ENCODE measurements around the gene MCUR1. TPM values are rescaled to one million over a fixed set of nuclear protein-coding genes. Genes with fewer than 3 reads are reported as not detected.

The MCUR1 gene
- total and polyA plus RNA-seq, 2 of the 13 experiments (the other 11 are each of a cell fraction or from before 2014, with no cell fraction given): 8.0 to 29.6 TPM

DNA sequence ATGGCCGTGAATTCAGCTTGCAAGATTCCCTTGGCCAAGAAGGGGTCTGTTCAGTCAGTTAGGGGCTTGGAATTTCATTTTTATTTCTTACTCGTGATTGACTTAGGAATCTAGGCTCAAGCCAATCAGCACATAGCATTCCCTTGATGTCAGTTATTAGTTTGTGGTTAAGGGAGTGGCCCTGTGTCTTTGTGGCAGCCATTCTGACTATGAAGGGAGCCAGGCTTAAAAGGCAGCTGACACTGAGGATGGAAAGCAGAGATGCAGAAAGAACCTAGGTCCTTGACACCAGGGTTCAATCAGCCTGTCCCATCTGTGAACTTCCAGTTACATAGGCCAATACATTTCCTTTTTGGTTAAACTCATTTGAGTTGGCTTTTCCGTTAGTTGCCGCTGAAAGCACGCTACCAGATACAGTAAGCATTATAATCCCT lies 48.1 kb downstream of the MCUR1 start:
- intact Hi-C loops (cut with micrococcal nuclease; ENCODE audit: unreplicated experiment) (no loop called here), in situ Hi-C loops (cut with HindIII; ENCODE audit: extremely low pct_ligation_motif_present, low pct_unique_long_range_greater_than_20kb) (no loop called here)
- no peaks in the 10 kb centered on the region for H3K36me3 ChIP-seq (replicated peaks in 1 of 2; ENCODE audit: control insufficient read depth in 1 of 2, insufficient read depth in 2 of 2, low read length in 2 of 2)
- H3K27ac ChIP-seq (ENCODE audit: extremely low read length, insufficient read depth, low read length): no peak overlapping the region
- no peak overlapping the region for H3K4me2 ChIP-seq (ENCODE audit: low read depth, low read length)
- no peak for FAIRE-seq
- POLR2A ChIA-PET: interaction anchor here (0.7 kb wide), 1 partner anchor 41 kb away, joined by 3 read pairs; no protein-coding TSS in a partner anchor
- no peak for DNase-seq (ENCODE audit: low spot score)
- no peak for ATAC-seq
- no TSS peak for BruUV-seq (replicated peaks)
- no peaks in the 10 kb centered on the region for H3K9me3 ChIP-seq (ENCODE audit: low read length)
- H4K20me1 ChIP-seq (ENCODE audit: insufficient read depth, low read length): no peaks in the 10 kb centered on the region
- 0 out of 2 replicates have a peak, but pooled peaks cover 7% of the 10 kb centered on the region for H3K4me1 ChIP-seq (ENCODE audit: insufficient read depth, low read length)
- no peak overlapping the region for H3K9ac ChIP-seq (ENCODE audit: insufficient read depth, low read depth, low read length)
- H3K79me2 ChIP-seq (ENCODE audit: insufficient read depth, low read length): no peaks in the 10 kb centered on the region
- CTCF ChIA-PET (ENCODE audit: low intra/inter-chr PET ratio, low total read pairs): no interaction called here
- H3K4me3 ChIP-seq (replicated peaks in 1 of 3; ENCODE audit: insufficient read depth in 1 of 3, low read depth in 2 of 3, low read length in 3 of 3): no peak overlapping the region
- peaks cover 0 to 4% of the 10 kb centered on the region in 2 experiments; a peak in 1 of 5 replicates for H3K27me3 ChIP-seq (ENCODE audit: control insufficient read depth in 1 of 2, insufficient read depth in 2 of 2, low read length in 2 of 2)
- 61% methylated on average over 5 of the region's 5 CpGs for WGBS (ENCODE audit: low lambda C conversion rate)
- no peak overlapping the region for H2AFZ ChIP-seq (ENCODE audit: low read length)
- no peak for TF ChIP-seq CHCHD3 (CRISPR knock-in tag; IDR thresholded peaks at IDR 0.05)
- TF ChIP-seq GATA4 (IDR thresholded peaks at IDR 0.05; ENCODE audit: borderline replicate concordance, low read depth): no peak
- TF ChIP-seq ZNF616 (CRISPR knock-in tag; IDR thresholded peaks at IDR 0.05; ENCODE audit: low read depth): no peak
- no peak for TF ChIP-seq KDM5A (IDR thresholded peaks at IDR 0.05; ENCODE audit: borderline replicate concordance, low read length)
- no peak for TF ChIP-seq ETV5 (CRISPR knock-in tag; IDR thresholded peaks at IDR 0.05; ENCODE audit: borderline replicate concordance)
- no peak for TF ChIP-seq ATF7-NPFF (CRISPR knock-in tag; IDR thresholded peaks at IDR 0.05; ENCODE audit: low read depth)
- TF ChIP-seq SOX5 (CRISPR knock-in tag; IDR thresholded peaks at IDR 0.05; ENCODE audit: borderline replicate concordance): no peak
- no peak for TF ChIP-seq ZSCAN9 (CRISPR knock-in tag; IDR thresholded peaks at IDR 0.05; ENCODE audit: borderline replicate concordance)
- TF ChIP-seq, protein P1, sequence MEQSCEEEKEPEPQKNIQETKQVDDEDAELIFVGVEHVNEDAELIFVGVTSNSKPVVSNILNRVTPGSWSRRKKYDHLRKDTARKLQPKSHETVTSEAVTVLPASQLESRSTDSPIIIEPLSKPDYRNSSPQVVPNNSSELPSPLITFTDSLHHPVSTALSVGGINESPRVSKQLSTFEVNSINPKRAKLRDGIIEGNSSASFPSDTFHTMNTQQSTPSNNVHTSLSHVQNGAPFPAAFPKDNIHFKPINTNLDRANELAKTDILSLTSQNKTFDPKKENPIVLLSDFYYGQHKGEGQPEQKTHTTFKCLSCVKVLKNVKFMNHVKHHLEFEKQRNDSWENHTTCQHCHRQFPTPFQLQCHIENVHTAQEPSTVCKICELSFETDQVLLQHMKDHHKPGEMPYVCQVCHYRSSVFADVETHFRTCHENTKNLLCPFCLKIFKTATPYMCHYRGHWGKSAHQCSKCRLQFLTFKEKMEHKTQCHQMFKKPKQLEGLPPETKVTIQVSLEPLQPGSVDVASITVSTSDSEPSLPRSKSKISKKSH (CRISPR knock-in tag; IDR thresholded peaks at IDR 0.05; ENCODE audit: borderline replicate concordance): no peak
- no peak for TF ChIP-seq THAP11 (CRISPR knock-in tag; IDR thresholded peaks at IDR 0.05)
- no peak for TF ChIP-seq RARG (CRISPR knock-in tag; IDR thresholded peaks at IDR 0.05; ENCODE audit: low read depth)
- no peak for TF ChIP-seq SMYD3 (CRISPR knock-in tag; IDR thresholded peaks at IDR 0.05)
- no peak for TF ChIP-seq ZNF33A (CRISPR knock-in tag; IDR thresholded peaks at IDR 0.05; ENCODE audit: borderline replicate concordance)

Measured in HepG2 (cell line).